ENCODE measurements around the gene CAMKK1. TPM values are rescaled to one million over a fixed set of nuclear protein-coding genes. Genes with fewer than 3 reads are reported as not detected.

CAMKK1 gene
- total RNA-seq, 1 experiment from 2014 or later, result 3.6 TPM

GRCh38 chr17:3812771-3813170 lies 80.1 kb downstream of the CAMKK1 start:
- no peak for DNase-seq (ENCODE audit: low read depth)

GRCh38 chr17:3812284-3812683 lies 80.6 kb downstream of the CAMKK1 start:
- DNase-seq (ENCODE audit: low read depth), result no peak

Other genes with a start within 250 kb of the CAMKK1 start
- 259 and 286 TPM in 2 replicates for gene TAX1BP3, start 224.5 kb downstream of the CAMKK1 start, total RNA-seq (2014; rRNA removed)
- gene EMC6, start 224.2 kb downstream of the CAMKK1 start, total RNA-seq (2014; rRNA removed), result 13.0 and 42.7 TPM in 2 replicates
- 21.5 and 28.6 TPM in 2 replicates for gene P2RX5, start 196.9 kb downstream of the CAMKK1 start, total RNA-seq (2014; rRNA removed)
- gene HASPIN, start 169.2 kb downstream of the CAMKK1 start, total RNA-seq (2014; rRNA removed), result 14.7 and 17.0 TPM in 2 replicates
- gene ITGAE, start 91.9 kb downstream of the CAMKK1 start, total RNA-seq (2014; rRNA removed), result 36.8 and 38.6 TPM in 2 replicates
- gene NCBP3, start 46.8 kb downstream of the CAMKK1 start, total RNA-seq (2014; rRNA removed), result 19.9 and 21.9 TPM in 2 replicates
- 0.17 TPM in 1 of 2 replicates, not detected in the other for gene P2RX1, start 23.4 kb upstream of the CAMKK1 start, total RNA-seq (2014; rRNA removed)
- 0.77 and 3.8 TPM in 2 replicates for gene ATP2A3, start 71.4 kb upstream of the CAMKK1 start, total RNA-seq (2014; rRNA removed)
- gene ZZEF1, start 250.0 kb upstream of the CAMKK1 start, total RNA-seq (2014; rRNA removed), result 19.0 and 19.2 TPM in 2 replicates